Activated B cell treated with CpG ODN at 0.5 μM for 24 hours (primary cell): ENCODE measurements around the gene RXRA. TPM values are rescaled to one million over a fixed set of nuclear protein-coding genes. Genes with fewer than 3 reads are reported as not detected.

ENCODE experiments used
- ATAC-seq: fragments of 200-7000 bp; cut with Tn5 transposase; one replicate; pipeline ENCODE4 v1.10.0; 2021; ENCODE audit warnings: low read depth, mild to moderate bottlenecking, moderate library complexity
- CTCF ChIA-PET: fragments of 350-600 bp; sonication (Branson Sonifier 250); formaldehyde crosslinking; loops from one replicate; lab custom pipeline; 2021; ENCODE audit warnings: antibody characterized with exemption; lab: Charles Lee
- POLR2A ChIA-PET: fragments of 350-600 bp; sonication (Branson Sonifier 250); formaldehyde crosslinking; loops from one replicate; lab custom pipeline; 2021; ENCODE audit warnings: antibody characterized with exemption; lab: Charles Lee
- DNase-seq: peaks from one replicate; pipeline ENCODE4 v3.0.0; 2022
- H3K27ac Mint-ChIP-seq: one replicate; pipeline ENCODE4 v1.8.0; 2020; ENCODE audit warnings: mixed read lengths
- H3K27me3 Mint-ChIP-seq: one replicate; pipeline ENCODE4 v1.8.0; 2021; ENCODE audit warnings: mixed read lengths
- H3K36me3 Mint-ChIP-seq: one replicate; pipeline ENCODE4 v1.8.0; 2021; ENCODE audit warnings: low read depth, mixed read lengths
- H3K4me1 Mint-ChIP-seq: one replicate; pipeline ENCODE4 v1.8.0; 2021; ENCODE audit warnings: mixed read lengths
- H3K4me3 Mint-ChIP-seq: one replicate; pipeline ENCODE4 v1.8.0; 2020; ENCODE audit warnings: mild to moderate bottlenecking, mixed read lengths
- H3K9me3 Mint-ChIP-seq: one replicate; pipeline ENCODE4 v1.8.0; 2020; ENCODE audit warnings: mixed read lengths
- intact Hi-C: fragments of 100-400 bp; cut with micrococcal nuclease; formaldehyde crosslinking; loops from one replicate; pipeline ENCODE4 v1.15.1; 2024
- total RNA-seq: library from RNA; stranded (reverse); gene quantifications from 2 replicates; pipeline ENCODE4 v1.2.3, GENCODE V29; 2022
- TF ChIP-seq, protein P1 (sequence below): fragments of 200-600 bp; IDR thresholded peaks from one replicate; pipeline ENCODE4 v1.8.0; 2022; ENCODE audit warnings: antibody characterized with exemption, mild to moderate bottlenecking

RXRA gene
- 4.6 and 5.0 TPM in 2 replicates for total RNA-seq

DNA sequence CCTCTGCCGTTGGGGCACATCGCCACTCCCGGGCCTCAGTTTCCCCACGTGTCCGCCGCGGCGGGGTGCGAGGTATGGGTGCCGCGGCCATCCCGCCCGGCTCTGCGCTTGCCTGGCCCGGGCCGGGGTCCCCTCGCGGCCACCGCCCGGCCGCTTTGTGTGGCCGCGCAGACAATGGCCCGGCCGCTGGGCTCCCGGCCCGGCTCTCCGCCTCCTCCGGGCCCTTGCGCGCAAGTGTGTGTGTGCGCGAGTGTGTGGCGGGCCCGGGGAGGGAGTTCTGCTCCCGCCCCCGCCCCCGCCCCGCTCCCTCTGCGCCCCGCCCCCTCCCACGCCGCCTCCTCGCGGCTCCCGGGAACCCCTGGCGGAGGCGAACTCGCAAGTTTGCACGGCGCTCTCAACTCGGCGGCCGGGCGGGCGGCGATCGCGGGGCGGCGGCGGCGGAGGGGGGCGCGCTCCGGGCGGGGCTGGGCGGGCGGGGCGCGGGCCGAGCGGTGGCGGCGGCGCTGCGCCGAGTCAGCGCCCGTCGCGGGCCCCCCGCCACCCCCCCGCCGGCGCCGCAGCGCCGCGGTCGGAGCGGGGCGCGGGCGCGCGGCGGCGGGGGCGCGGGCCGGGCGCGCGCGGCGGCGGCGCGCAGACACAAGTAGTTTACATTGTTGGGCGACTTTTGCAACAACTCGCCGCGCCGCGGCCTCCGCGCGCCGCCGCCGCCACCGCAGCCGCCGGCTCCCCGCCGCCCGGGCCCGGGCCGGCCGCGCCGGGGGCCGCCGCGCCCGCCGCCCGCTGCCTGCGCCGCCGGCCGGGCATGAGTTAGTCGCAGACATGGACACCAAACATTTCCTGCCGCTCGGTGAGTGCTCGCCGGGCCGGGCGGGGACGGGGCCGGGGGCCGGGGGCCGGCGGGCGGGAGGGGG, at the start of gene RXRA:
RXRA (plus strand) TSS at position 643 of the 911 bp plus-strand sequence; CDS start at position 820, 177 bp downstream.
- DNase-seq, result peak; percentile 58
- Mint-ChIP-seq H3K27me3 (no peaks in the 10 kb centered on the region), H3K9me3 (no peaks in the 10 kb centered on the region), H3K4me3 (peak within 1 kb of the TSS; percentile 80), H3K27ac (no peak within 1 kb of the TSS), H3K4me1 (peaks cover 11% of the 10 kb centered on the region), H3K36me3 (no peaks in the 10 kb centered on the region)
- ChIA-PET POLR2A (interaction anchor here (0.9 to 1.4 kb wide), 3 partner anchors 66 to 161 kb away, joined by 3 to 5 read pairs (median 3); partner anchors contain the start of gene RNU6ATAC), CTCF (no interaction called here)
- ATAC-seq, result peak; percentile 72
- intact Hi-C loops, result loop anchor here (2.0 to 10.0 kb wide), 4 partner anchors 66 to 259 kb away; partner anchors contain the start of gene BRD3
- TF ChIP-seq, protein P1, sequence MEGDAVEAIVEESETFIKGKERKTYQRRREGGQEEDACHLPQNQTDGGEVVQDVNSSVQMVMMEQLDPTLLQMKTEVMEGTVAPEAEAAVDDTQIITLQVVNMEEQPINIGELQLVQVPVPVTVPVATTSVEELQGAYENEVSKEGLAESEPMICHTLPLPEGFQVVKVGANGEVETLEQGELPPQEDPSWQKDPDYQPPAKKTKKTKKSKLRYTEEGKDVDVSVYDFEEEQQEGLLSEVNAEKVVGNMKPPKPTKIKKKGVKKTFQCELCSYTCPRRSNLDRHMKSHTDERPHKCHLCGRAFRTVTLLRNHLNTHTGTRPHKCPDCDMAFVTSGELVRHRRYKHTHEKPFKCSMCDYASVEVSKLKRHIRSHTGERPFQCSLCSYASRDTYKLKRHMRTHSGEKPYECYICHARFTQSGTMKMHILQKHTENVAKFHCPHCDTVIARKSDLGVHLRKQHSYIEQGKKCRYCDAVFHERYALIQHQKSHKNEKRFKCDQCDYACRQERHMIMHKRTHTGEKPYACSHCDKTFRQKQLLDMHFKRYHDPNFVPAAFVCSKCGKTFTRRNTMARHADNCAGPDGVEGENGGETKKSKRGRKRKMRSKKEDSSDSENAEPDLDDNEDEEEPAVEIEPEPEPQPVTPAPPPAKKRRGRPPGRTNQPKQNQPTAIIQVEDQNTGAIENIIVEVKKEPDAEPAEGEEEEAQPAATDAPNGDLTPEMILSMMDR, result no peak

DNA sequence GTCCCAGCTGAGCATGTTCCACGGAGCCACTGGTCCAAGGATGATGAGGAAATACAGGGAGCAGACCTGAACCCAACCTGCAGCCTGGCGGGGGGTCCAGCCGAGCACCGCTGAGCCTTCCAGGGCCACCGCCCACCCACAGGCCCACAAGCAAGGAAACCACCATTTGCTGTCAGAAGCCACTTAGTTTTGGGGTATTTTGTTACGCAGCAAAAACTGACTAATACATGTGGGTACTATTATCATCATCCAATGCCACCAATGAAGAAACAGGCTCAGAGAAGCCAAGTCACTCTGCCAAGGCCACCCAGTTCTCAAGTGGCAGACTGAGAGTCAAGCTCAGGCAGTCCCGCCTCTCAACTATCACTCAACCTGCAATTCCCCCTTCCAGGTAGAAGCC, 48.0 kb upstream of the RXRA start:
- H3K9me3 Mint-ChIP-seq, result no peaks in the 10 kb centered on the region
- no peaks in the 10 kb centered on the region for H3K36me3 Mint-ChIP-seq
- no peak overlapping the region for H3K27ac Mint-ChIP-seq
- CTCF ChIA-PET, result no interaction called here
- peaks cover 11% of the 10 kb centered on the region for H3K27me3 Mint-ChIP-seq
- TF ChIP-seq, protein P1, result no peak
- ATAC-seq (no peak), DNase-seq (no peak)
- peaks cover 14% of the 10 kb centered on the region for H3K4me1 Mint-ChIP-seq
- no peak overlapping the region for H3K4me3 Mint-ChIP-seq
- POLR2A ChIA-PET, result no interaction called here
- intact Hi-C loops, result no loop called here

DNA sequence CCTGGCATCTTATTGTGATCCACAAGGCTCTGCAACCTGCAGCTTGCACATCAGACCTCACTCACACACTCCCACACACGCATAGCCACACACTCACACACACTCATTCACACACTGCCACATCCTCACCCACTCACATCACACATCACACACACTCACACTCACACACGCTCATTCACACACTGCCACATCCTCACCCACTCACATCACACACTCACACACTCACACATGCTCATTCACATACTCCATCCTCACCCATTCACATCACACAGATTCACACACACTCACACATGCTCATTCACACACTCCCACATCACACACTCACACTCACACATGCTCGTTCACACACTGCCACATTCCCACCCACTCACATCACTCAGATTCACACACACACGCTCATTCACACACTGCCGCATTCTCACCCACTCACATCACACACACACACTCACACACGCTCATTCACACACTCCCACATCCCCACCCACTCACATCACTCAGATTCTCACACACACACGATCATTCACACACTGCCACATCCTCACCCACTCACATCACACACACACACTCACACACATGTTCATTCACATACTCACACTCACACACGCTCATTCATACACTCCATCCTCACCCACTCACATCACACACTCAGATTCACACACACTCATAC, 47.1 kb upstream of the RXRA start:
- no peaks in the 10 kb centered on the region for H3K9me3 Mint-ChIP-seq
- CTCF ChIA-PET, result no interaction called here
- POLR2A ChIA-PET, result interaction anchor here (1.0 kb wide), 1 partner anchor 21 kb away, joined by 3 read pairs; no protein-coding TSS in a partner anchor
- no peak overlapping the region for H3K27ac Mint-ChIP-seq
- ATAC-seq (no peak), DNase-seq (no peak)
- H3K4me1 Mint-ChIP-seq, result peaks cover 14% of the 10 kb centered on the region
- peaks cover 13% of the 10 kb centered on the region for H3K27me3 Mint-ChIP-seq
- H3K36me3 Mint-ChIP-seq, result no peaks in the 10 kb centered on the region
- intact Hi-C loops, result no loop called here
- TF ChIP-seq, protein P1, result no peak
- H3K4me3 Mint-ChIP-seq, result no peak overlapping the region

DNA sequence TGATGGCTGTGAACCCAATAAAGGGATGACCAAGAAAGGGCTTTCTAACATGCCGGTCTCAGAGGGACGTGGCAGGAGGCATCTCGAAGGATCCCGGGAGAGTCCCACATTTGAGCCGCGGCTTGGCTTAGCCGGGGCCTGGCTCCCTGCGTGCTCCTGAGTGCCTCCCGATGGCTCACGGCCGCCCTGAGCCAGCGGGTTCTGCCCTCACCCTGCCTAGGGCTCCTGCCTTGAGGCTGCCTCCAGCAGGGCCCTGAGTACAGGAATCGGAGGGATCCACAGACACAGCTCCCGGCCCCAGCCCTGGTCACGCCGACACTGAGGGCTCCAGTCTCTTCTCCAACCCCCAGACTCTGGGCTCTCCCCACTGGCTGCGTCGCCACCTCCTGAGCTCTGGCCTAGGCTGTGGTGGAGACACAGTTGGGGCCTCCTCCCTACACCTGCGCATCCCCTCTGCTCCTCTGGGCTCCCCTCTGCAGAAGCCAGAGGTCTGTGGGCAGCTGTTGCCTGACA, 44.1 kb upstream of the RXRA start:
- Mint-ChIP-seq H3K4me1 (peaks cover 10% of the 10 kb centered on the region), H3K27me3 (peaks cover 20% of the 10 kb centered on the region), H3K4me3 (no peak overlapping the region), H3K9me3 (no peaks in the 10 kb centered on the region), H3K27ac (no peak overlapping the region), H3K36me3 (no peaks in the 10 kb centered on the region)
- TF ChIP-seq, protein P1, result no peak
- ATAC-seq (no peak), DNase-seq (no peak)
- intact Hi-C loops, result no loop called here
- CTCF ChIA-PET, result no interaction called here
- POLR2A ChIA-PET, result no interaction called here

DNA sequence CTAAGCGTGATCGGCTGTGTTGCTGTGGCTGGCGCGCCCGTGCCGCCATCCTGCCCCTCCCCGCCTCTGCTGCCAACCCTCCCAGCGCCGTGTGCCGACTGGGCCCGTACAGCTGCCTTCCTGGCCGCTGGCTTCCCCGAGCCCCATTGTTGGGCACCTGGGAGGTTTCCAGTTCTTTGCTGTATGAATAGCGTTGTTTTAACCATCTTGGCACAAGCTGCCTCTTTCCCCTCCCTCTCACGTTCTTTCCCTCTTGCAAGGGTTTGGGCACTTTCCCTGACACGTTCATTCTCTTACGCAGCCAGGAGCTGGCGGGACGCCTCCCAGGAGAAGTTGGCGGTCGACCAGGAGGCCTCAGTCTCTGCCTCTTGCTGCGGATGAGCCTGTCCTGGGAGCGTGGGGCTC, 43.1 kb upstream of the RXRA start:
- no peak overlapping the region for H3K4me3 Mint-ChIP-seq
- H3K4me1 Mint-ChIP-seq, result peaks cover 11% of the 10 kb centered on the region
- POLR2A ChIA-PET, result no interaction called here
- H3K27me3 Mint-ChIP-seq, result peaks cover 22% of the 10 kb centered on the region
- ATAC-seq, result no peak
- TF ChIP-seq, protein P1, result no peak
- no peak for DNase-seq
- no peaks in the 10 kb centered on the region for H3K36me3 Mint-ChIP-seq
- CTCF ChIA-PET, result no interaction called here
- H3K9me3 Mint-ChIP-seq, result no peaks in the 10 kb centered on the region
- H3K27ac Mint-ChIP-seq, result no peak overlapping the region
- intact Hi-C loops, result no loop called here
